ENCODE results near the gene BDKRB2.

DNA sequence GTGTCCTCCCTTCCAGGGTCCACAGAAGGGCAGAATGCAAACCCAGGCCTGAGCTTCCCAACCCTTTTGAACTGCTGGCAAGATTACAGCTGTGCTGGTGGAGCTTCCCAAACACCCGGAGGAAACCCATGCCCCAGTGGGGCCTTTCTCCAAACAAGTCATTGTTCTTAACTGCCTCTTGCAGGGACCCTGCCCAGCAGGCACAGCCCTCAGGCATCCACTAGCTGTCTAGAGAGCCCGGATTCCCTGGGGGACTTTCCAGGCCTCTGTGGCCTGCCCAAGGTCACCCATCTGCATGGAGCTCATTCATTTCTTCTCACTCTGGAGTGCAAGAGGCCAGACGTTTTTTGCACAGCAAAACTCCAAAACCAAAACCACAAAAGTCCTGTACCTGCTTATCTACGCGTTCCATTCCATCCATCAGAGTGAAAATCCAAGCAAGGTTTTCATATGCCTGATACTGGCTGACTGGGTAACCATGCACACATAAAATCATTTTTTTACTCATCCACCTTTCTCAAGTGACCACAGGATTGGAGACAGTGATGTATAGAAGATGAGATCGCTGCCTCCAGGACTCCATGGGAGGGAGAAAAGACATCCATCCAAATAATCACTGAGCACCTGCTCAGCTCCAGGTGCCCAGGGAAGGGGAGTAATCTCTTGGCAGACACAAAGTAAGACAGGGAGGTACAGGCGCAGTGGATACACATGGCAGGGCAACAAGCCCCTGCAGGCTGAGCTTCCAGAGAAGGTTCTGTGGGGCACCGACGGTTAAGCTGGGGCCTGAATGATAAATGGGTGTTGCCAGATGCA, 17.2 kb upstream of the BDKRB2 start:
- TF ChIP-seq, protein P1, sequence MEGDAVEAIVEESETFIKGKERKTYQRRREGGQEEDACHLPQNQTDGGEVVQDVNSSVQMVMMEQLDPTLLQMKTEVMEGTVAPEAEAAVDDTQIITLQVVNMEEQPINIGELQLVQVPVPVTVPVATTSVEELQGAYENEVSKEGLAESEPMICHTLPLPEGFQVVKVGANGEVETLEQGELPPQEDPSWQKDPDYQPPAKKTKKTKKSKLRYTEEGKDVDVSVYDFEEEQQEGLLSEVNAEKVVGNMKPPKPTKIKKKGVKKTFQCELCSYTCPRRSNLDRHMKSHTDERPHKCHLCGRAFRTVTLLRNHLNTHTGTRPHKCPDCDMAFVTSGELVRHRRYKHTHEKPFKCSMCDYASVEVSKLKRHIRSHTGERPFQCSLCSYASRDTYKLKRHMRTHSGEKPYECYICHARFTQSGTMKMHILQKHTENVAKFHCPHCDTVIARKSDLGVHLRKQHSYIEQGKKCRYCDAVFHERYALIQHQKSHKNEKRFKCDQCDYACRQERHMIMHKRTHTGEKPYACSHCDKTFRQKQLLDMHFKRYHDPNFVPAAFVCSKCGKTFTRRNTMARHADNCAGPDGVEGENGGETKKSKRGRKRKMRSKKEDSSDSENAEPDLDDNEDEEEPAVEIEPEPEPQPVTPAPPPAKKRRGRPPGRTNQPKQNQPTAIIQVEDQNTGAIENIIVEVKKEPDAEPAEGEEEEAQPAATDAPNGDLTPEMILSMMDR (IDR thresholded peaks at IDR 0.05) = no peak
- TF ChIP-seq POLR2A (IDR thresholded peaks at IDR 0.05) = no peak

All from thyroid gland (tissue), 4 donors.